Hepatocyte (in vitro differentiated cells): ENCODE measurements around the gene TMA7B.

Experiments used
- EZH2 ChIP-seq: fragments of 200-600 bp; sonication (generic); IDR thresholded peaks from 2 replicates; pipeline ENCODE4 v1.6.1; 2016; ENCODE audit warnings: antibody characterized with exemption, mild to moderate bottlenecking, borderline replicate concordance
- EZH2phosphoT487 ChIP-seq: fragments of 200-600 bp; sonication (generic); IDR thresholded peaks from one replicate; pipeline ENCODE4 v1.6.1; 2018; ENCODE audit warnings: antibody characterized with exemption, mild to moderate bottlenecking, low read depth, moderate library complexity; ENCODE audit not compliant: unreplicated experiment, severe bottlenecking
- TF ChIP-seq, protein P1 (sequence below): fragments of 200-600 bp; sonication (generic); IDR thresholded peaks from 2 replicates; pipeline ENCODE4 v1.5.1; 2016; ENCODE audit warnings: antibody characterized with exemption, mild to moderate bottlenecking; ENCODE audit not compliant: poor library complexity

- TF ChIP-seq EZH2 (no peak), EZH2phosphoT487 (no peak)
- TF ChIP-seq, protein P1, sequence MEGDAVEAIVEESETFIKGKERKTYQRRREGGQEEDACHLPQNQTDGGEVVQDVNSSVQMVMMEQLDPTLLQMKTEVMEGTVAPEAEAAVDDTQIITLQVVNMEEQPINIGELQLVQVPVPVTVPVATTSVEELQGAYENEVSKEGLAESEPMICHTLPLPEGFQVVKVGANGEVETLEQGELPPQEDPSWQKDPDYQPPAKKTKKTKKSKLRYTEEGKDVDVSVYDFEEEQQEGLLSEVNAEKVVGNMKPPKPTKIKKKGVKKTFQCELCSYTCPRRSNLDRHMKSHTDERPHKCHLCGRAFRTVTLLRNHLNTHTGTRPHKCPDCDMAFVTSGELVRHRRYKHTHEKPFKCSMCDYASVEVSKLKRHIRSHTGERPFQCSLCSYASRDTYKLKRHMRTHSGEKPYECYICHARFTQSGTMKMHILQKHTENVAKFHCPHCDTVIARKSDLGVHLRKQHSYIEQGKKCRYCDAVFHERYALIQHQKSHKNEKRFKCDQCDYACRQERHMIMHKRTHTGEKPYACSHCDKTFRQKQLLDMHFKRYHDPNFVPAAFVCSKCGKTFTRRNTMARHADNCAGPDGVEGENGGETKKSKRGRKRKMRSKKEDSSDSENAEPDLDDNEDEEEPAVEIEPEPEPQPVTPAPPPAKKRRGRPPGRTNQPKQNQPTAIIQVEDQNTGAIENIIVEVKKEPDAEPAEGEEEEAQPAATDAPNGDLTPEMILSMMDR = no peak
Observed at GRCh38 chr22:39946503-39947219, 13.5 kb upstream of the TMA7B start.
